Measurements from ENCODE around the gene KIF1C.

KIF1C gene

GRCh38 chr17:4967539-4968485, 29.9 kb upstream of the KIF1C start, which contains the start of gene SPAG7:
TSS of gene SPAG7 (minus strand) at chr17:4967817. CDS start at chr17:4967804, 13 bp downstream.
- H3K27me3 Mint-ChIP-seq (ENCODE audit: low read depth): no peaks in the 10 kb centered on the region
- H3K9me3 Mint-ChIP-seq: no peaks in the 10 kb centered on the region
- H3K36me3 Mint-ChIP-seq (ENCODE audit: low read depth): peaks cover 22% of the 10 kb centered on the region
- peaks cover 29% of the 10 kb centered on the region for H3K4me1 Mint-ChIP-seq
- peak within 1 kb of the TSS in 2 of 3 experiments; percentile 93 to 94 for H3K27ac Mint-ChIP-seq
- H3K4me3 Mint-ChIP-seq: no peak within 1 kb of the TSS
- TF ChIP-seq, protein P1, sequence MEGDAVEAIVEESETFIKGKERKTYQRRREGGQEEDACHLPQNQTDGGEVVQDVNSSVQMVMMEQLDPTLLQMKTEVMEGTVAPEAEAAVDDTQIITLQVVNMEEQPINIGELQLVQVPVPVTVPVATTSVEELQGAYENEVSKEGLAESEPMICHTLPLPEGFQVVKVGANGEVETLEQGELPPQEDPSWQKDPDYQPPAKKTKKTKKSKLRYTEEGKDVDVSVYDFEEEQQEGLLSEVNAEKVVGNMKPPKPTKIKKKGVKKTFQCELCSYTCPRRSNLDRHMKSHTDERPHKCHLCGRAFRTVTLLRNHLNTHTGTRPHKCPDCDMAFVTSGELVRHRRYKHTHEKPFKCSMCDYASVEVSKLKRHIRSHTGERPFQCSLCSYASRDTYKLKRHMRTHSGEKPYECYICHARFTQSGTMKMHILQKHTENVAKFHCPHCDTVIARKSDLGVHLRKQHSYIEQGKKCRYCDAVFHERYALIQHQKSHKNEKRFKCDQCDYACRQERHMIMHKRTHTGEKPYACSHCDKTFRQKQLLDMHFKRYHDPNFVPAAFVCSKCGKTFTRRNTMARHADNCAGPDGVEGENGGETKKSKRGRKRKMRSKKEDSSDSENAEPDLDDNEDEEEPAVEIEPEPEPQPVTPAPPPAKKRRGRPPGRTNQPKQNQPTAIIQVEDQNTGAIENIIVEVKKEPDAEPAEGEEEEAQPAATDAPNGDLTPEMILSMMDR (IDR thresholded peaks at IDR 0.05; ENCODE audit: unreplicated experiment in 3 of 3): no peak

- peaks cover 29% of the 10 kb centered on the region for H3K4me1 Mint-ChIP-seq
- no peaks in the 10 kb centered on the region for H3K9me3 Mint-ChIP-seq
- no peak overlapping the region for H3K4me3 Mint-ChIP-seq
- no peak overlapping the region for H3K27ac Mint-ChIP-seq
- peaks cover 22% of the 10 kb centered on the region for H3K36me3 Mint-ChIP-seq (ENCODE audit: low read depth)
- H3K27me3 Mint-ChIP-seq (ENCODE audit: low read depth): no peaks in the 10 kb centered on the region
- TF ChIP-seq, protein P1 (IDR thresholded peaks at IDR 0.05; ENCODE audit: unreplicated experiment in 3 of 3): no peak
These were observed 29.2 kb upstream of the KIF1C start for GRCh38 chr17:4968486-4969046.

- H3K36me3 Mint-ChIP-seq (ENCODE audit: low read depth): peaks cover 26% of the 10 kb centered on the region
- TF ChIP-seq, protein P1 (IDR thresholded peaks at IDR 0.05; ENCODE audit: unreplicated experiment in 3 of 3): no peak
- no peak overlapping the region for H3K4me3 Mint-ChIP-seq
- no peaks in the 10 kb centered on the region for H3K9me3 Mint-ChIP-seq
- H3K27ac Mint-ChIP-seq: no peak overlapping the region
- peaks cover 29% of the 10 kb centered on the region for H3K4me1 Mint-ChIP-seq
- no peaks in the 10 kb centered on the region for H3K27me3 Mint-ChIP-seq (ENCODE audit: low read depth)
These were observed 28.7 kb upstream of the KIF1C start for GRCh38 chr17:4969047-4969550.

DNA sequence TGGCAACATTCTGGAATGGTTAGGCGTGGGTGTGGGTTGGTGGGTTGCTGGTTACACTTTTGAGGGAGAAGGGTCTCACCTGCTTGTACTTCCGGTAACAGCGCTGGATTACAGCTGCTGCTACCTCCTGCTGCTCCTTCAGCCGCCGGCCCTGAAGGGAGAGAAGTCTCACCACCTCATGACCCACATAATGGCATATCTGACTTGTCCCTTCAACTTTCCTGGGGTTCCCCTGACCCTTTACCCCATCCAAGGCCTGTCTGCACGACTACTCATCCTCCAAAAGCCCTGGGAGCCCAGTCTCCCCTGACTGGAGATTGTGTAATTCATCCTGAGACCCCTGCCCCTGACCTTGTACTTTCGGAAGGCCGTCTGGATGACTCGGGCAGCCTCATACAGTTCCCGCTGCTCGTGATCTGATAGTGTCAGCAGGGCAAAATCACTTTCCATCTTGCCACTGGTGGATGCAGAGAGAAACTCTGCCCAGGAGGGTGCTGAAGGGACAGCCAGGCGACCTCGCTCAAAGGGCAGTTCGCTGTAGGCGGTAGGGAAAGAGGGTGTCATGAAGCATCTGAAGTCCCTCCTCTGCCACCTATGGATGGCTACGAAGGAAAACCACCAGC, 28.1 kb upstream of the KIF1C start:
- no peak overlapping the region for H3K27ac Mint-ChIP-seq
- H3K9me3 Mint-ChIP-seq: no peaks in the 10 kb centered on the region
- TF ChIP-seq, protein P1 (IDR thresholded peaks at IDR 0.05; ENCODE audit: unreplicated experiment in 3 of 3): no peak
- no peaks in the 10 kb centered on the region for H3K27me3 Mint-ChIP-seq (ENCODE audit: low read depth)
- H3K4me3 Mint-ChIP-seq: no peak overlapping the region
- peaks cover 31% of the 10 kb centered on the region for H3K36me3 Mint-ChIP-seq (ENCODE audit: low read depth)
- peaks cover 29% of the 10 kb centered on the region for H3K4me1 Mint-ChIP-seq

GRCh38 chr17:4970273-4970672, 27.5 kb upstream of the KIF1C start:
- TF ChIP-seq, protein P1 (IDR thresholded peaks at IDR 0.05; ENCODE audit: unreplicated experiment in 3 of 3): no peak
- H3K36me3 Mint-ChIP-seq (ENCODE audit: low read depth): peaks cover 30% of the 10 kb centered on the region
- H3K27me3 Mint-ChIP-seq (ENCODE audit: low read depth): no peaks in the 10 kb centered on the region
- peaks cover 29% of the 10 kb centered on the region for H3K4me1 Mint-ChIP-seq
- peak overlapping the region in 2 of 3 experiments; percentile 62 to 76 for H3K27ac Mint-ChIP-seq
- no peaks in the 10 kb centered on the region for H3K9me3 Mint-ChIP-seq
- peak overlapping the region; percentile 70 to 82 (median 72) for H3K4me3 Mint-ChIP-seq

All from nephron (organoid).